Stomach (tissue), 4 donors: ENCODE data around the gene NELFCD.

Experiments used
- CTCF ChIP-seq, 7 experiments: fragments of 450-650 bp in 4 of 7; fragments of 200-600 bp in 3 of 7; sonication (generic) in 3 of 7; IDR thresholded peaks; one replicate each; pipeline ENCODE4 v1.5.1; 2016 to 2019; ENCODE audit warnings: antibody characterized with exemption in 7 of 7, control low read depth in 2 of 7, mild to moderate bottlenecking in 1 of 7
- POLR2AphosphoS5 ChIP-seq, 3 donors: sonication (generic); formaldehyde crosslinking; IDR thresholded peaks; one replicate each; pipeline ENCODE4 v1.6.1; 2016; ENCODE audit warnings: antibody characterized with exemption in 3 of 3

- no peak for TF ChIP-seq CTCF (IDR thresholded peaks at IDR 0.05)
- TF ChIP-seq POLR2AphosphoS5 (IDR thresholded peaks at IDR 0.05): no peak
Measured at GRCh38 chr20:59013031-59013951, 32.2 kb downstream of the NELFCD start.
